ENCODE measurements around the gene CLRN1.

The CLRN1 gene

GRCh38 chr3:150898046-150898754 is 74.3 kb downstream of the CLRN1 start:
- no peak for DNase-seq (ENCODE audit: low read depth)
- no peak overlapping the region for H3K4me3 ChIP-seq (ENCODE audit: low read depth, low read length)
- TF ChIP-seq, protein P1, sequence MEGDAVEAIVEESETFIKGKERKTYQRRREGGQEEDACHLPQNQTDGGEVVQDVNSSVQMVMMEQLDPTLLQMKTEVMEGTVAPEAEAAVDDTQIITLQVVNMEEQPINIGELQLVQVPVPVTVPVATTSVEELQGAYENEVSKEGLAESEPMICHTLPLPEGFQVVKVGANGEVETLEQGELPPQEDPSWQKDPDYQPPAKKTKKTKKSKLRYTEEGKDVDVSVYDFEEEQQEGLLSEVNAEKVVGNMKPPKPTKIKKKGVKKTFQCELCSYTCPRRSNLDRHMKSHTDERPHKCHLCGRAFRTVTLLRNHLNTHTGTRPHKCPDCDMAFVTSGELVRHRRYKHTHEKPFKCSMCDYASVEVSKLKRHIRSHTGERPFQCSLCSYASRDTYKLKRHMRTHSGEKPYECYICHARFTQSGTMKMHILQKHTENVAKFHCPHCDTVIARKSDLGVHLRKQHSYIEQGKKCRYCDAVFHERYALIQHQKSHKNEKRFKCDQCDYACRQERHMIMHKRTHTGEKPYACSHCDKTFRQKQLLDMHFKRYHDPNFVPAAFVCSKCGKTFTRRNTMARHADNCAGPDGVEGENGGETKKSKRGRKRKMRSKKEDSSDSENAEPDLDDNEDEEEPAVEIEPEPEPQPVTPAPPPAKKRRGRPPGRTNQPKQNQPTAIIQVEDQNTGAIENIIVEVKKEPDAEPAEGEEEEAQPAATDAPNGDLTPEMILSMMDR (IDR thresholded peaks at IDR 0.05; ENCODE audit: low read depth, low read length) = no peak
- TF ChIP-seq POLR2A (IDR thresholded peaks at IDR 0.05; ENCODE audit: extremely low read depth, insufficient read length) (no peak), MAX (IDR thresholded peaks at IDR 0.05; ENCODE audit: low read depth, low read length) (no peak), MYC (IDR thresholded peaks at IDR 0.05; ENCODE audit: low read depth, low read length) (no peak)

DNA sequence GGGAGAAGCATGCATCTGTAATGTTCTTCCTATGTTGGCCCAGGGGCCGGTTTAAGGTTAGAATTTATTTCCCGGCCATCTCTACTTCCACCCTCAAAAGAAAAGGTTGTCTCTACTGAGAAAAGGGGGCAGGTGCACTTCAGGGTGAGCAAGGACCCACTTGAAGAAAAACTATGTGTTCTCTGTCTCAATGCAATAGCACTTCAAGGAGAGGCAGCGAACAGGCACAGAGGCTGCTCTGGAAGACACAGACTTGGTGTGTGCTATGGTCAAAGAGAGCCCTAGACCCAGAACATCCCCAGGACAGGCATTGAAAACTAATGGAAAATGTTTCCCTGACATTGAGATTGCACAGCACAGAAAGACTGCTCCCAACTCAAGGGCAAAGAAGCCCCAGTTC is 74.9 kb downstream of the CLRN1 start:
- TF ChIP-seq MYC (IDR thresholded peaks at IDR 0.05; ENCODE audit: low read depth, low read length) = no peak
- no peak for TF ChIP-seq MAX (IDR thresholded peaks at IDR 0.05; ENCODE audit: low read depth, low read length)
- no peak for TF ChIP-seq POLR2A (IDR thresholded peaks at IDR 0.05; ENCODE audit: extremely low read depth, insufficient read length)
- TF ChIP-seq, protein P1 (IDR thresholded peaks at IDR 0.05; ENCODE audit: low read depth, low read length) = no peak
- DNase-seq (ENCODE audit: low read depth) = no peak

GRCh38 chr3:150890831-150891230 is 81.7 kb downstream of the CLRN1 start:
- H3K4me3 ChIP-seq (ENCODE audit: low read depth, low read length) = no peak overlapping the region
- TF ChIP-seq MYC (IDR thresholded peaks at IDR 0.05; ENCODE audit: low read depth, low read length) (no peak), POLR2A (IDR thresholded peaks at IDR 0.05; ENCODE audit: extremely low read depth, insufficient read length) (no peak), MAX (IDR thresholded peaks at IDR 0.05; ENCODE audit: low read depth, low read length) (no peak)
- TF ChIP-seq, protein P1 (IDR thresholded peaks at IDR 0.05; ENCODE audit: low read depth, low read length) = no peak
- DNase-seq (ENCODE audit: low read depth) = no peak

More for the DNA sequence above, 74.9 kb downstream of the CLRN1 start:
- no peak overlapping the region for H3K4me3 ChIP-seq (ENCODE audit: low read depth, low read length)

DNA sequence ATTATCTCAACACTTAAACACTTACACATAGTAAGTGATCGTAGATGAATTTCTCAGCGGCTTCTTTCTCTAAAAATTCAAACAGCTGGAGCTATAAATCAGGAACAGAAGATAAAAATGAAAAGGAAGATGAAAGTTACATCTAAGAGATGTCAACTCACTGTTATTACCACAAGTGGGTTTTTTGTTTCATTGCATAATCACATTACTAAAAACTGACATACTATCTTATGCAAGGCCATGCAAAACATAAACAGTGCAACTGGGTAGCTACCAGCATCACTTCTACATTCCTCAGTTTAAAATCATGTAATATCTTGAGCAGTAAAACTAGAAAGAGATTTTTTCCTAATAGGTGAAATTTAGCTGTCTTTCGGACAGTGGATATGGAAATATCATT is 82.2 kb downstream of the CLRN1 start:
- DNase-seq (ENCODE audit: low read depth) = peak; percentile 25
- TF ChIP-seq POLR2A (IDR thresholded peaks at IDR 0.05; ENCODE audit: extremely low read depth, insufficient read length) (no peak), MAX (IDR thresholded peaks at IDR 0.05; ENCODE audit: low read depth, low read length) (no peak), MYC (IDR thresholded peaks at IDR 0.05; ENCODE audit: low read depth, low read length) (no peak)
- TF ChIP-seq, protein P1 (IDR thresholded peaks at IDR 0.05; ENCODE audit: low read depth, low read length) = no peak
- no peak overlapping the region for H3K4me3 ChIP-seq (ENCODE audit: low read depth, low read length)

DNA sequence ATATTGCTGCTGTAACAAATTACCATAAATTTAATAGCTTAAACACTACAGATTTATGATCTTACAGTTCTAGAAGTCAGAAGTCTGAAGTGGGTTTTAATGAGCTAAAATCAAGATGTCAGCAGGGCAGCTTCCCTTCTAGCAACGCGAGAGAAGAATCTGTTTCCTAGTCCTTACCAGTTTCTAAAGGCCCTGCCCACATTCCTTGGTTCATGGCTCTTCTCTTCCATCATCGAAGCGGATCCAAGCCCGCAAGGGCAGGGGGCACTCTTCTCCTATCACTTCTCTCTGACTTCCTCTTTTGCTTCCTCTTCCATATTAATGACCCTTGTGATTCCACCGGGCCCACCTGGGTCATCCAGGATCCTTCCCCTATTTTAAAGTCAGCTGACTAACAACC is 83.4 kb downstream of the CLRN1 start:
- TF ChIP-seq, protein P1 (IDR thresholded peaks at IDR 0.05; ENCODE audit: low read depth, low read length) = no peak
- TF ChIP-seq POLR2A (IDR thresholded peaks at IDR 0.05; ENCODE audit: extremely low read depth, insufficient read length) (no peak), MAX (IDR thresholded peaks at IDR 0.05; ENCODE audit: low read depth, low read length) (no peak), MYC (IDR thresholded peaks at IDR 0.05; ENCODE audit: low read depth, low read length) (no peak)
- H3K4me3 ChIP-seq (ENCODE audit: low read depth, low read length) = no peak overlapping the region
- DNase-seq (ENCODE audit: low read depth) = no peak
